Activated CD4-positive, alpha-beta T cell treated with anti-CD3 and anti-CD28 coated beads for 4 hours (primary cell): ENCODE data around the gene CLNS1A.
A peak's percentile ranks its signal among the peaks of the same experiment; 100 is the strongest.
"Not testable (repeated sequence)": the region's sequence is repeated elsewhere in the genome, so short reads cannot be mapped to it uniquely, and the experiment has no call there.

Source experiments
- DNase-seq, 2 donors: peaks; one replicate each; pipeline ENCODE4 v3.0.0-alpha.2; 2020

The CLNS1A gene

DNA sequence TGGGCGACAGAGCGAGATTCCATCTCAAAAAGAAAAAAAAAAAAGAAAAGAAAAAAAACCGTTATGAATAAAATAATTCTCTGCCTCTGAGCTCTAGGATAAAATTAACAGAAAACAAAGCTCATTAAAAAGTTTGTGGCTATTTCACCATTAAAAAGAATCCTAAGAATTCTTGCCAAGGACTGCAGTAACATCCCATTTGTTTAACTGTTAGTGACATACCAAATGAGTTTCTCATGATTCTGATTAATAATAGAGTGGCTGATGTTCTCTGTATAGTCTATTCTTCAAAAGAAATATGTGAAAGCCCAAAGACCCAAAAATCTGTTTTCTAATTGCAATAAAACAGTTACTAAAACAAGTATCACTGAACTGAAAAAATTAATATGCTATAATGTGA is 19.7 kb downstream of the CLNS1A start:
- no peak for DNase-seq

DNA sequence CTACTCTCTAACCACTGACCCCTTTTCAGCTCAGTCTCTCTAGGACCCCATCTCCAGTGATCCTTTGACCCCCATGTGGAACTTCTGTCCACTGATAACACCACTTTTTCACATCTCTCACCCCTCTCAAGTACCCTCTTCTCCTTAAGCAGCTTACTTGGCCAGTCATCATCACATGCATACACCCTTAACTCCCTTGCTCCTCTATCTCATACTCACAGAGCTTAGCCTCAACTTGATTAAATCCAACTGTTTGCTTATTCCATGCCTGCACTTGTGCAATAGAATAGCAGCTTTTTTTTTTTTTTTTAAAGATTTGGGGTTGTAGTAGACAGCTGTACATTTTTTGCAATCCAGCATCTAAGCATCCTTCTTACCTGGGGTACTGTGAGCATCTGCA is 25.7 kb downstream of the CLNS1A start:
- no peak for DNase-seq

DNA sequence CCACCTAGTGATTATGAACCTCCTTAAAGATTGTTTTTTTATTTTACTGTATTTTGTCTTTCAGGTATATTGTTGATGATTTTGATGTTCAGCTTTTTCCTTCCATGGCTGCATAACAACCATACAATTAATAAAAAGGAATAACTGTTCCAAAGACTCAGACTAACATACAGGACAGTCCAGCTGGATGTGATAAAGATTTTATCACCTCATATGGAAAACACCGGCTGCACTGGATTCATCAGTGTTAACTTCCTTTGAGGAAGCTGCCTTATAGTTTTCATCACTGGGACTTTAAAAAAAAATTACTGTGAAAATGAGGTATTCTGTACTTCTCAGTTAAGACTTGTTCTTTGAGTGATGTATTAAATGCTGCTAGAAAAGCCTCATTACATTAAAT is 28.4 kb downstream of the CLNS1A start:
- no peak for DNase-seq

DNA sequence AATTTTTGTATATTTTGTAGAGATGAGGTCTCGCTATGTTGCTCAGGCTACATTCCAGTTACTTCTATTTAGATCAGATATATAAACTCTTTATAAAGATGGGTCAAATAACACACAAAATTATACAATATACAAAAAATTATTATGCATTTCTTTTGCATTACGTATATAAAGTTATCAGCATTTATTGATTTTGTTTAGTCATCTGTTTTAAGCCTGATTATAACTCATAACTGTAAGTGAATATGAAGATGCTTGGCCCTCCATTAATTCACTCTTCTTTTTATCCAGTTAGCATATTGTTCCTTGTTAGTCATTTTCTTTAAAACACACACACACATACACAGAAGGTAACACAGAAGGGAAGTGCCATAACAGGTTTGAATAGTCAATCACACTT is 33.3 kb downstream of the CLNS1A start:
- DNase-seq, result no peak

DNA sequence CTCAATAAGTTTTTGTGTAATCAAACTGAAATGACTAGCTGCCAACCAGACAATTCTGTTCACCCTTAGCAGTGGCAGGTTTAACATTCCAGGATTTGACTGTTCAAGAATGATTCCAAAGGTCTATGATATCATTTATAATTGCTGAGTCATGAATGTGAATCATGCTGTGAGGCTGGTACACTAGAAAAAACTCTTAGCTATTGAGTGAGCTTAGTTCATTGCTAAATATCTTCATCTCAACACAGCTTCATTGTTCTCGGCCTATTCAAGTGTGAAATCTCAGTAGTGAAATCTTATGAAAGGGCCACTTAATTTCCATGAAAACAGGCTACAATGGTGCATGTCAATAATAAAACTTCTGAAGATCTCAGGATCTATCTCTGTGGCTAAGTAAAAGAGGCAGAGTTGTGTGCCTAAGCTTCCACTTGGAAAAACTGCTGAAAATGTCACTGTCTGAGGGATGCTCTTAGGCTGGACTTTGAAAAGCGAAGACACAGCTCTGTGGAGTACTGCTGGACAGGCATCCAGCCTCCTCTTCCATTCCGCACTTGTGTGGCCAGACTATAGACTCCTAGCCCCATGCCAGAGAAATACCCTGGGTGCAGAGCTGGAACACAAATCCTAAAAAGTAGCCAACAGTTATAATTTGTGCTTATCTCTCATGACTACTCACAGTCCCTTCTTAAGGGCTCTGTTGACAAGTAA is 35.1 kb downstream of the CLNS1A start:
- DNase-seq, result no peak

GRCh38 chr11:77598195-77598594 is 39.4 kb downstream of the CLNS1A start:
- no peak for DNase-seq

DNA sequence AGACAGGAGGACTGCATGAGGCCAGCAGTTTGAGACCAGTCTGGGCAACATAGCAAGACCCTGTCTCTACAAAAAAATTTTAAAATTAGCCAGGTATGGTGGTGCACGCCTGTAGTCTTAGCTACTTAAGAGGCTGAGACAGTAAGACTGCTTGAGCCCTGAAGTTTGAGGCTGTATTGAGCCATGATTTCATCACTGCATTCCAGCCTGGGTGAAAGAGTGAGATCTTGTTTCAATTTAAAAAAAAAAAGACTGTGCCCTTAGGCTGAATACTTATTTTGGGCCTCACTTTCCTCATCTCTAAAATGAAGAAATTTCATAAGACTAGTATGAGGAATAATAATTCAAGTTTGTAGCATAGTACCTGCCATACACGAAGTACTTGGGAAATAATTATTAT is 41.0 kb downstream of the CLNS1A start:
- DNase-seq, result no peak

GRCh38 chr11:77593883-77594282 is 43.7 kb downstream of the CLNS1A start:
- DNase-seq, result no peak

- no peak for DNase-seq
These were observed 44.9 kb downstream of the CLNS1A start for GRCh38 chr11:77592727-77593126.

GRCh38 chr11:77590194-77590782 is 47.3 kb downstream of the CLNS1A start:
- DNase-seq, result peak in 1 of 2 donors; percentile 8

GRCh38 chr11:77589521-77590193 is 47.9 kb downstream of the CLNS1A start, which contains the start of gene AQP11:
Gene AQP11, plus strand, starts transcription at chr11:77589953. Its CDS starts 40 bp downstream, at chr11:77589993.
- DNase-seq, result peak; percentile 18 to 38

DNA sequence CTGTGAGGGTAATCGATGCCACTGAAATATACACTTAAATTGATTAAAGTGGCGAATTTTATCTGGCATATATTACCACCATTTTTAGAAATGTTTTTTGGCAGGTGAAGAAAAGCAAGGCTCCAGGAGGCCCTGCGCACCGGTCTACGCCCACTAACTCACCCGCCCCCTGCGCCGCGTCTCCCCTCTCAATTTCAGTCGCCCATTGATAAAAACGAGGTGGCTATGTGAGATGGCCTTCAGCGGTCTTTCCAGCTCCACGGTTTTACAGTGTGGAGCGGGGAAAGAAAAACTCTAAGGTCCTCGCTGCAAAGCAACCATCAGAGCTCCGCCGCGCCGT is 48.4 kb downstream of the CLNS1A start:
- DNase-seq, result no peak

GRCh38 chr11:77580712-77581337 is 56.8 kb downstream of the CLNS1A start:
- DNase-seq, result no peak

DNA sequence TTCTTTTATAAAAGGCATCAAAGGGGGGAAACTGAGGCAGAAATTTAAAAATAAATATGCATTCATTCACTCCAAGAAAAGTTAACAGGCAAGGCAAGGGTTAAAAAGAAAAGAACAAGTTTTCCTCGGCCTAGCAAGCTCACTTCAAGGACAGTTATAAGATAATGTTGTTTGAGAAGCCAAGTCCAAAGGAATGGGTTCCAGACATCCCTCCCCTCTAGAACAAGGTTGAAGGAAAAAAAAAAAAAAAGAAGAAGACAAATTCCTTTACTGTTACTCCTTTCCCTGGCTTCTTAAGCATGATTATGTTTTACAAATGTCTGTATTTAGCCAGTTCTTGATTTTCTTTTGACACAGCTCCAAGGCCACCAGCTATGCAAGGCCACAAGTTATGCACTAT is 62.2 kb downstream of the CLNS1A start:
- DNase-seq, result not testable (repeated sequence)

DNA sequence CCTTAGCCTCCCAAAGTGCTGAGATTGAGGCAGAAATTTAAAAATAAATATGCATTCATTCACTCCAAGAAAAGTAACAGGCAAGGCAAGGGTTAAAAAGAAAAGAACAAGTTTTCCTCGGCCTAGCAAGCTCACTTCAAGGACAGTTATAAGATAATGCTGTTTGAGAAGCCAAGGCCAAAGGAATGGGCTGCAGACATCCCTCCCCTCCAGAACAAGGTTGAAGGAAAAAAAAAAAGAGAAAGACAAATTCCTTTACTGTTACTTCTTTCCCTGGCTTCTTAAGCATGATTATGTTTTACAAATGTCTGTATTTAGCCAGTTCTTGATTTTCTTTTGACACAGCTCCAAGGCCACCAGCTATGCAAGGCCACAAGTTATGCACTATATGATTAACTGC is 66.7 kb downstream of the CLNS1A start:
- DNase-seq, result not testable (repeated sequence)

- DNase-seq, result no peak
These were observed 67.9 kb downstream of the CLNS1A start for GRCh38 chr11:77569676-77570070.

GRCh38 chr11:77568916-77569675 is 68.5 kb downstream of the CLNS1A start:
- no peak for DNase-seq

- no peak for DNase-seq
These were observed 69.3 kb downstream of the CLNS1A start for GRCh38 chr11:77568306-77568705.
